DND-41 (cell line): ENCODE results near the gene SLC44A3.

Source experiments
- ATAC-seq: fragments of 200-7000 bp; cut with Tn5 transposase; 3 replicates; pipeline ENCODE4 v1.9.1; 2021; ENCODE audit warnings: low read depth; ENCODE audit not compliant: insufficient read depth
- DNase-seq: peaks from one replicate; pipeline ENCODE4 v3.0.0-alpha.2; 2020
- H2AFZ ChIP-seq: 2 replicates; pipeline ENCODE4 v1.6.0; 2012; ENCODE audit warnings: low read depth, low read length
- H3K27ac ChIP-seq: 2 replicates; pipeline ENCODE4 v1.5.1; 2012; ENCODE audit warnings: low read length, inconsistent platforms
- H3K27me3 ChIP-seq: fragments of 200-600 bp; sonication (generic); 2 replicates; pipeline ENCODE4 v1.6.0; 2012; ENCODE audit warnings: low read length, mild to moderate bottlenecking, inconsistent platforms; ENCODE audit not compliant: insufficient read depth, poor library complexity
- H3K36me3 ChIP-seq: 2 replicates; pipeline ENCODE4 v1.5.1; 2012; ENCODE audit warnings: low read length, inconsistent platforms; ENCODE audit not compliant: insufficient read depth
- H3K4me1 ChIP-seq: 2 replicates; pipeline ENCODE4 v1.5.1; 2012; ENCODE audit warnings: mild to moderate bottlenecking, low read length; ENCODE audit not compliant: insufficient read depth
- H3K4me2 ChIP-seq: 2 replicates; pipeline ENCODE4 v1.6.0; 2012; ENCODE audit warnings: mild to moderate bottlenecking, moderate library complexity, low read length, inconsistent platforms; ENCODE audit not compliant: insufficient read depth
- H3K4me3 ChIP-seq, 2 experiments: fragments of 200-600 bp in 1 of 2; shearing (Covaris generic) in 1 of 2; 2 replicates each; pipeline ENCODE4 v1.5.1; 2012 to 2016; ENCODE audit warnings: inconsistent platforms in 2 of 2, low read length in 2 of 2, mild to moderate bottlenecking in 2 of 2, low read depth in 1 of 2, moderate library complexity in 1 of 2
- H3K79me2 ChIP-seq: 2 replicates; pipeline ENCODE4 v1.6.0; 2012; ENCODE audit warnings: low read length, inconsistent platforms; ENCODE audit not compliant: insufficient read depth
- H3K9ac ChIP-seq: 2 replicates; pipeline ENCODE4 v1.6.0; 2012; ENCODE audit warnings: low read depth, mild to moderate bottlenecking, inconsistent platforms, low read length, moderate library complexity
- H3K9me3 ChIP-seq: 2 replicates; pipeline ENCODE4 v1.5.1; 2012; ENCODE audit warnings: low read length, moderate library complexity, mild to moderate bottlenecking, inconsistent platforms; ENCODE audit not compliant: insufficient read depth, severe bottlenecking
- H4K20me1 ChIP-seq: 2 replicates; pipeline ENCODE4 v1.6.0; 2012; ENCODE audit warnings: low read length; ENCODE audit not compliant: insufficient read depth
- CTCF ChIP-seq: IDR thresholded peaks from 2 replicates; pipeline ENCODE4 v1.5.1; 2012; ENCODE audit warnings: borderline replicate concordance, low read length, moderate library complexity, mild to moderate bottlenecking; ENCODE audit not compliant: poor library complexity, severe bottlenecking; ENCODE audit errors: extremely low read depth
- EZH2 ChIP-seq: IDR thresholded peaks from 3 replicates; pipeline ENCODE4 v1.6.1; 2012; ENCODE audit warnings: borderline replicate concordance, low read depth, mild to moderate bottlenecking, moderate library complexity, low read length, inconsistent platforms; ENCODE audit not compliant: severe bottlenecking

Gene SLC44A3

GRCh38 chr1:94852788-94853187 is 32.6 kb downstream of the SLC44A3 start:
- Histone ChIP-seq H3K27me3 (peaks cover 3% of the 10 kb centered on the region), H3K4me1 (peaks cover 11% of the 10 kb centered on the region), H2AFZ (no peak overlapping the region), H4K20me1 (no peaks in the 10 kb centered on the region), H3K9me3 (no peaks in the 10 kb centered on the region), H3K79me2 (no peaks in the 10 kb centered on the region), H3K36me3 (no peaks in the 10 kb centered on the region), H3K4me3 (no peak overlapping the region), H3K9ac (no peak overlapping the region), H3K4me2 (no peak overlapping the region), H3K27ac (no peak overlapping the region)
- DNase-seq = no peak
- no peak for ATAC-seq
- TF ChIP-seq CTCF = no peak
- TF ChIP-seq EZH2 = no peak

- H3K36me3 ChIP-seq = no peaks in the 10 kb centered on the region
- TF ChIP-seq EZH2 (no peak), CTCF (peak; percentile 98)
- ATAC-seq (peak; percentile 97), DNase-seq (peak; percentile 84)
- H3K27ac ChIP-seq = no peak overlapping the region
- H3K79me2 ChIP-seq = no peaks in the 10 kb centered on the region
- H2AFZ ChIP-seq = peak overlapping the region; percentile 62
- peaks cover 8% of the 10 kb centered on the region for H3K27me3 ChIP-seq
- H4K20me1 ChIP-seq = no peaks in the 10 kb centered on the region
- H3K4me1 ChIP-seq = peaks cover 11% of the 10 kb centered on the region
- no peak overlapping the region; the same call in 1 of the 2 replicates for H3K9ac ChIP-seq
- H3K9me3 ChIP-seq = no peaks in the 10 kb centered on the region
- peak overlapping the region; percentile 64 for H3K4me2 ChIP-seq
- peak overlapping the region in 1 of 2 experiments; percentile 46; a peak in 2 of 4 replicates for H3K4me3 ChIP-seq
These were observed 34.5 kb downstream of the SLC44A3 start for GRCh38 chr1:94854458-94855306.

- ATAC-seq (no peak), DNase-seq (no peak)
- Histone ChIP-seq H3K36me3 (no peaks in the 10 kb centered on the region), H3K4me1 (peaks cover 11% of the 10 kb centered on the region), H3K27ac (no peak overlapping the region), H3K4me3 (no peak overlapping the region), H3K27me3 (peaks cover 12% of the 10 kb centered on the region), H4K20me1 (no peaks in the 10 kb centered on the region), H3K9ac (no peak overlapping the region), H2AFZ (no peak overlapping the region), H3K4me2 (no peak overlapping the region), H3K79me2 (no peaks in the 10 kb centered on the region), H3K9me3 (no peaks in the 10 kb centered on the region)
- TF ChIP-seq CTCF (no peak), EZH2 (no peak)
These were observed 35.1 kb downstream of the SLC44A3 start for GRCh38 chr1:94855307-94855700.
